H1 (cell line): ENCODE measurements around the gene RASGRP3. TPM values are rescaled to one million over a fixed set of nuclear protein-coding genes. Genes with fewer than 3 reads are reported as not detected.

ENCODE experiments used
- CTCF ChIA-PET: fragments of 300-600 bp; sonication (Branson Sonifier 250); formaldehyde crosslinking; loops from one replicate; lab custom pipeline; 2021; ENCODE audit not compliant: partially characterized antibody; lab: Charles Lee
- POLR2A ChIA-PET: fragments of 300-600 bp; sonication (Branson Sonifier 250); formaldehyde crosslinking; loops from one replicate; lab custom pipeline; 2021; ENCODE audit warnings: inconsistent platforms; ENCODE audit not compliant: partially characterized antibody; lab: Charles Lee
- DNase-seq, 2 experiments: peaks; one replicate each; pipeline versions ENCODE4 v3.0.0 to v3.0.0-alpha.2; 2010 to 2022; ENCODE audit warnings: low spot score in 2 of 2, low read depth in 1 of 2, mixed read lengths in 1 of 2
- FAIRE-seq: peaks from 2 replicates; lab custom pipeline; 2011; peaks lifted over from hg19 to GRCh38; lab: Jason Lieb, UNC
- H2AFZ ChIP-seq: 2 replicates; pipeline ENCODE4 v1.8.1; 2012; ENCODE audit warnings: low read length, inconsistent platforms
- H2AK5ac ChIP-seq: 2 replicates; pipeline ENCODE4 v1.6.1; 2013; ENCODE audit warnings: low read depth, low read length
- H2BK120ac ChIP-seq: replicated peaks from 2 replicates; pipeline ENCODE3; 2013; ENCODE audit warnings: low read depth, low read length, inconsistent platforms
- H2BK12ac ChIP-seq: 2 replicates; pipeline ENCODE4 v1.6.1; 2013; ENCODE audit warnings: low read depth, low read length
- H2BK15ac ChIP-seq: 2 replicates; pipeline ENCODE4 v1.6.1; 2013; ENCODE audit warnings: low read length
- H2BK20ac ChIP-seq: 2 replicates; pipeline ENCODE4 v1.6.1; 2013; ENCODE audit warnings: low read length
- H2BK5ac ChIP-seq: 2 replicates; pipeline ENCODE4 v1.6.1; 2013; ENCODE audit warnings: low read depth, low read length
- H3K14ac ChIP-seq: 2 replicates; pipeline ENCODE4 v1.6.1; 2013; ENCODE audit warnings: inconsistent platforms; ENCODE audit not compliant: insufficient read length
- H3K18ac ChIP-seq: 2 replicates; pipeline ENCODE4 v1.6.1; 2013; ENCODE audit warnings: low read length; ENCODE audit errors: extremely low read depth
- H3K23ac ChIP-seq: 2 replicates; pipeline ENCODE4 v1.6.1; 2013; ENCODE audit warnings: inconsistent platforms; ENCODE audit not compliant: insufficient read length
- H3K23me2 ChIP-seq: 2 replicates; pipeline ENCODE4 v1.6.1; 2013; ENCODE audit warnings: low read depth, low read length
- H3K27ac ChIP-seq: 2 replicates; pipeline ENCODE4 v1.6.1; 2011; ENCODE audit warnings: low read depth, low read length, inconsistent platforms
- H3K27me3 ChIP-seq, 4 experiments: replicated peaks in 1 of 4; 1 replicate in 1 of 4; 2 replicates in 3 of 4; pipeline versions ENCODE4 v1.6.1 to v1.8.1; 2011 to 2013; ENCODE audit warnings: low read length in 3 of 4, mild to moderate bottlenecking in 3 of 4, inconsistent platforms in 2 of 4, mixed read lengths in 2 of 4, moderate library complexity in 1 of 4; ENCODE audit not compliant: control insufficient read depth in 3 of 4, insufficient read depth in 3 of 4; ENCODE audit errors: extremely low read depth in 1 of 4
- H3K36me3 ChIP-seq, 4 experiments: 2 replicates each; pipeline versions ENCODE4 v1.6.1 to v1.8.1; 2011 to 2013; ENCODE audit warnings: mild to moderate bottlenecking in 4 of 4, low read length in 3 of 4, moderate library complexity in 2 of 4, control low read depth in 1 of 4, inconsistent platforms in 1 of 4; ENCODE audit not compliant: insufficient read depth in 4 of 4, control insufficient read depth in 2 of 4
- H3K4ac ChIP-seq: replicated peaks from 2 replicates; pipeline ENCODE3; 2013; ENCODE audit warnings: low read length, low read depth, mixed read lengths, inconsistent platforms; ENCODE audit not compliant: insufficient read length
- H3K4me1 ChIP-seq, 4 experiments: replicated peaks in 1 of 4; 1 replicate in 1 of 4; 2 replicates in 3 of 4; pipeline versions ENCODE4 v1.6.1 to v1.8.1; 2011 to 2013; ENCODE audit warnings: low read length in 3 of 4, inconsistent platforms in 2 of 4, mixed read lengths in 1 of 4; ENCODE audit not compliant: insufficient read depth in 4 of 4, control insufficient read depth in 3 of 4
- H3K4me2 ChIP-seq, 2 experiments: 2 replicates each; pipeline versions ENCODE4 v1.6.1 to v1.8.1; 2011 to 2013; ENCODE audit warnings: low read depth in 2 of 2, low read length in 2 of 2, control low read depth in 1 of 2, inconsistent platforms in 1 of 2, mild to moderate bottlenecking in 1 of 2; ENCODE audit not compliant: insufficient read depth in 1 of 2
- H3K4me3 ChIP-seq, 4 experiments: fragments of 200-600, 300-600 bp in 1 of 4; sonication (generic), shearing (Covaris generic), sonication (Bioruptor Twin) in 1 of 4; 2 replicates each; pipeline versions ENCODE4 v1.5.1 to v1.8.1; 2011 to 2016; ENCODE audit warnings: low read length in 4 of 4, low read depth in 3 of 4, control low read depth in 2 of 4, inconsistent platforms in 2 of 4, mild to moderate bottlenecking in 2 of 4, mixed read lengths in 1 of 4, moderate library complexity in 1 of 4; ENCODE audit not compliant: insufficient read depth in 2 of 4; ENCODE audit errors: extremely low read depth in 1 of 4
- H3K56ac ChIP-seq: replicated peaks from 2 replicates; pipeline ENCODE3; 2013; ENCODE audit warnings: low read depth, mild to moderate bottlenecking, mixed read lengths, low read length, inconsistent platforms; ENCODE audit not compliant: insufficient read length
- H3K79me1 ChIP-seq: 2 replicates; pipeline ENCODE4 v1.6.1; 2013; ENCODE audit warnings: low read depth, low read length, control low read depth
- H3K79me2 ChIP-seq, 2 experiments: 2 replicates each; pipeline versions ENCODE4 v1.6.1 to v1.8.1; 2012 to 2013; ENCODE audit warnings: low read length in 2 of 2, mild to moderate bottlenecking in 2 of 2, inconsistent platforms in 1 of 2; ENCODE audit not compliant: insufficient read depth in 2 of 2, control insufficient read depth in 1 of 2
- H3K9ac ChIP-seq, 4 experiments: replicated peaks in 1 of 4; 1 replicate in 1 of 4; 2 replicates in 3 of 4; pipeline versions ENCODE4 v1.6.1 to v1.8.1; 2011 to 2013; ENCODE audit warnings: low read depth in 3 of 4, low read length in 3 of 4, control low read depth in 2 of 4, mild to moderate bottlenecking in 2 of 4, moderate library complexity in 2 of 4, inconsistent platforms in 1 of 4; ENCODE audit errors: extremely low read depth in 1 of 4
- H3K9me3 ChIP-seq, 2 experiments: 2 replicates each; pipeline versions ENCODE4 v1.6.1 to v1.8.1; 2012 to 2013; ENCODE audit warnings: mild to moderate bottlenecking in 2 of 2, moderate library complexity in 2 of 2, control low read depth in 1 of 2, inconsistent platforms in 1 of 2, low read depth in 1 of 2, low read length in 1 of 2, mixed read lengths in 1 of 2; ENCODE audit not compliant: insufficient read depth in 2 of 2
- H4K20me1 ChIP-seq, 2 experiments: replicated peaks in 1 of 2; 2 replicates each; pipeline versions ENCODE3 to v1.8.1; 2011 to 2013; ENCODE audit warnings: inconsistent platforms in 2 of 2, low read length in 2 of 2, mild to moderate bottlenecking in 1 of 2; ENCODE audit not compliant: insufficient read depth in 2 of 2, control insufficient read depth in 1 of 2
- H4K5ac ChIP-seq: 2 replicates; pipeline ENCODE4 v1.6.1; 2013; ENCODE audit warnings: low read length, low read depth, mixed read lengths, inconsistent platforms; ENCODE audit not compliant: insufficient read length
- H4K8ac ChIP-seq: 2 replicates; pipeline ENCODE4 v1.8.0; 2013; ENCODE audit warnings: mild to moderate bottlenecking, moderate library complexity, low read length, inconsistent platforms; ENCODE audit not compliant: insufficient read depth; ENCODE audit errors: extremely low read depth
- H4K91ac ChIP-seq: replicated peaks from 2 replicates; pipeline ENCODE3; 2013; ENCODE audit warnings: low read length, mixed read lengths, inconsistent platforms; ENCODE audit not compliant: insufficient read length
- POLR2AphosphoS5 ChIP-seq: IDR thresholded peaks from 2 replicates; pipeline ENCODE4 v1.6.1; 2011; ENCODE audit warnings: low read depth, low read length
- RAD21 ChIP-seq, 2 experiments: IDR thresholded peaks in 1 of 2; conservative IDR thresholded peaks in 1 of 2; 2 replicates each; pipeline ENCODE4 v1.6.1; 2011; ENCODE audit warnings: low read depth in 2 of 2, low read length in 2 of 2, improper control_type of control experiment in 1 of 2, inconsistent platforms in 1 of 2, mild to moderate bottlenecking in 1 of 2, moderate library complexity in 1 of 2
- RFX5 ChIP-seq: IDR thresholded peaks from 2 replicates; pipeline ENCODE4 v1.6.1; 2011; ENCODE audit warnings: low read depth, low read length, improper control_type of control experiment, borderline replicate concordance
- SP2 ChIP-seq: IDR thresholded peaks from 2 replicates; pipeline ENCODE4 v1.6.1; 2012; ENCODE audit warnings: mild to moderate bottlenecking, low read length, inconsistent platforms
- TAF7 ChIP-seq: optimal IDR thresholded peaks from 2 replicates; pipeline ENCODE3; 2011; ENCODE audit warnings: low read depth, mild to moderate bottlenecking, inconsistent platforms, low read length, moderate library complexity, borderline replicate concordance
- WGBS, 2 experiments: shearing (Covaris generic) in 1 of 2; methylation state at CpG; one replicate each; pipeline versions ENCODE4 v1.1.6 to v1.1.7; 2013 to 2015; ENCODE audit warnings: low lambda C conversion rate in 2 of 2, mixed read lengths in 2 of 2, inconsistent platforms in 1 of 2, low coverage in 1 of 2, missing lambda C conversion rate in 1 of 2; ENCODE audit not compliant: insufficient replicate concordance in 2 of 2, insufficient coverage in 1 of 2, insufficient read length in 1 of 2; ENCODE audit errors: extremely low coverage in 1 of 2, missing lambda C conversion rate in 1 of 2; 5-methylcytosine and 5-hydroxymethylcytosine counted together
- polyA plus RNA-seq, 7 experiments: library from polyadenylated mRNA; depleted of rRNA in 3 of 7; stranded (reverse) in 5 of 7; unstranded in 2 of 7; fragments of >200 nt in 5 of 7; fragments of 200-250 nt in 2 of 7; gene quantifications; 1 replicate in 5 of 7; 2 replicates in 1 of 7; 4 replicates in 1 of 7; pipeline versions ENCODE4 v1.2.1 to v1.2.3, GENCODE V29; 2011 to 2013; ENCODE audit warnings: missing spikeins in 2 of 7, mixed read lengths in 2 of 7
- total RNA-seq: library from RNA; stranded (reverse); fragmentation: NEBNext Ultra II Directional; extraction: Animal tissue kit (Norgen Biotek cat#: 25700); gene quantifications from 2 replicates; pipeline ENCODE4 v1.2.1, GENCODE V29; 2021
- TF ChIP-seq, protein P1 (sequence below): IDR thresholded peaks from 2 replicates; pipeline ENCODE4 v1.6.1; 2011; ENCODE audit warnings: low read length, improper control_type of control experiment

RASGRP3 gene
- total and polyA plus RNA-seq, 2 of the 8 experiments (the other 6 are each of a cell fraction or from before 2014, with no cell fraction given), result 0.06 TPM; not detected in 1

DNA sequence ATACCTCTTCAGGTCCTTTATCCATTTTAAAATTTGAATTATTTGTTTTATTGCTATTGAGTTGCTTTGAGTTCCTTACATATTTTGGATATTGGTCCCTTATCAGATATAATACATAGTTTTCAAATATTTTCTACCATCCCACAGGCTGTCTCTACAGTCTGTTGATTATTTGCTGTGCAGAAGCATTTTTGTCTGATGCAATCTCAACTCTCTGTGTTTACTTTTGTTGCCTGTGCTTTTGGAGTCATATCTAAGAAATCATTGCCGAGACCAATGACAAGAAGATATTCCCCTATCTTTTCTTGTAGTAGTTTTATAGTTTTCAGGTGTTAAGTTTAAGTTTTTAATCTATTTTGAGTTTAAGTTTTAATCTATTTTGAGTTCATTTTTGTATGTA lies 25.2 kb upstream of the RASGRP3 start:
- no peak overlapping the region for H3K4ac ChIP-seq
- H3K4me3 ChIP-seq, result no peak overlapping the region
- no peaks in the 10 kb centered on the region for H4K20me1 ChIP-seq
- no peaks in the 10 kb centered on the region for H3K79me2 ChIP-seq
- H3K27ac ChIP-seq, result no peak overlapping the region
- no peak overlapping the region for H3K56ac ChIP-seq
- no peak overlapping the region for H3K14ac ChIP-seq
- no peak overlapping the region for H2AFZ ChIP-seq
- ChIA-PET CTCF (interaction anchor here (1.2 to 1.4 kb wide), 2 partner anchors 79 to 677 kb away, joined by 3 read pairs; no protein-coding TSS in a partner anchor), POLR2A (no interaction called here)
- H3K9me3 ChIP-seq, result peaks cover 0 to 3% of the 10 kb centered on the region in 2 experiments; a peak in 1 of 4 replicates
- H3K23ac ChIP-seq, result no peak overlapping the region
- H3K4me1 ChIP-seq, result no peaks in the 10 kb centered on the region
- no peak overlapping the region for H3K9ac ChIP-seq
- no peak overlapping the region for H3K18ac ChIP-seq
- FAIRE-seq (no peak), DNase-seq (no peak)
- H2BK15ac ChIP-seq, result no peak overlapping the region
- WGBS, 2 experiments, result 0% methylated on average over 1 of the region's 1 CpG; no CpG with 5 or more reads in 1 of the 2 experiments
- no peak overlapping the region for H4K5ac ChIP-seq
- TF ChIP-seq RFX5 (no peak), POLR2AphosphoS5 (no peak), RAD21 (IDR thresholded peaks at IDR 0.05 in 1 of 2, conservative IDR thresholded peaks at IDR 0.05 in 1 of 2; ENCODE audit: low read depth in 2 of 2, low read length in 2 of 2) (no peak), TAF7 (no peak), SP2 (no peak)
- TF ChIP-seq, protein P1, sequence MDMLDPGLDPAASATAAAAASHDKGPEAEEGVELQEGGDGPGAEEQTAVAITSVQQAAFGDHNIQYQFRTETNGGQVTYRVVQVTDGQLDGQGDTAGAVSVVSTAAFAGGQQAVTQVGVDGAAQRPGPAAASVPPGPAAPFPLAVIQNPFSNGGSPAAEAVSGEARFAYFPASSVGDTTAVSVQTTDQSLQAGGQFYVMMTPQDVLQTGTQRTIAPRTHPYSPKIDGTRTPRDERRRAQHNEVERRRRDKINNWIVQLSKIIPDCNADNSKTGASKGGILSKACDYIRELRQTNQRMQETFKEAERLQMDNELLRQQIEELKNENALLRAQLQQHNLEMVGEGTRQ, result no peak
- H3K36me3 ChIP-seq, result no peaks in the 10 kb centered on the region
- H2AK5ac ChIP-seq, result no peak overlapping the region
- H2BK20ac ChIP-seq, result no peak overlapping the region
- H2BK5ac ChIP-seq, result no peak overlapping the region
- H2BK120ac ChIP-seq, result no peak overlapping the region
- H3K4me2 ChIP-seq, result no peak overlapping the region
- no peaks in the 10 kb centered on the region for H3K27me3 ChIP-seq
- H2BK12ac ChIP-seq, result no peak overlapping the region
- no peaks in the 10 kb centered on the region for H3K23me2 ChIP-seq
- no peak overlapping the region for H4K91ac ChIP-seq
- no peaks in the 10 kb centered on the region for H3K79me1 ChIP-seq
- no peak overlapping the region for H4K8ac ChIP-seq
